Breast epithelium (tissue), 3 donors: ENCODE data around the gene ZNF423.

Experiments used
- POLR2A ChIP-seq: fragments of 450-650 bp; IDR thresholded peaks from one replicate; pipeline ENCODE4 v1.6.1; 2016; ENCODE audit warnings: antibody characterized with exemption, mild to moderate bottlenecking, moderate library complexity
- POLR2AphosphoS5 ChIP-seq, 3 donors: sonication (generic); formaldehyde crosslinking; IDR thresholded peaks; one replicate each; pipeline ENCODE4 v1.6.1; 2017; ENCODE audit warnings: antibody characterized with exemption in 3 of 3
- TF ChIP-seq, protein P1 (sequence below), 3 donors: fragments of 450-650 bp; IDR thresholded peaks; one replicate each; pipeline ENCODE4 v1.5.1; 2016 to 2017; ENCODE audit warnings: antibody characterized with exemption in 3 of 3, mild to moderate bottlenecking in 3 of 3, moderate library complexity in 3 of 3

DNA sequence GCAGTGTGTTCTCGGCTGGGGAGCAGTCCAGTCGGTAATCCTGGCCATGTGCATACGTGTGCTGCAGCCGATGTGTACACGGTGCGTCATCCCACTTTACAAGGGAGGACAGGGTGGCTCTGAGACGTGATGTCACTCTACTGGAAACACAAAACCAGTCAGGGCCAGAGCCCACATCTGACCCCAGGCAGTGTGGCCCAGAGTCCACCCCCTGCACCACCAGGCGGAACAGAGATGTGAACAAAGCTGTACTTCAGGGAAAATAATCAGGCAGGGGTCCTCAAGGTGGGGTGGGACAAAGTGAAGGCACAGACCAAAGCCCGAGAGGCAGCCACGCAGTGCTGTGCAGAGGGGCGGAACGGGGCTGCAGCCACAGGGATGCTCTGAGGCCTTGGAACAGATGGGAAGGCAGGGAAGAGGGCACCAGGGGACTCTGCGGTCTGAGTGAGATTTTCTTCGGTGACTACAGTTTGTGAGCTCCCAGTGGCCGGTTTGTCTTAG is 181.5 kb downstream of the ZNF423 start:
- TF ChIP-seq, protein P1, sequence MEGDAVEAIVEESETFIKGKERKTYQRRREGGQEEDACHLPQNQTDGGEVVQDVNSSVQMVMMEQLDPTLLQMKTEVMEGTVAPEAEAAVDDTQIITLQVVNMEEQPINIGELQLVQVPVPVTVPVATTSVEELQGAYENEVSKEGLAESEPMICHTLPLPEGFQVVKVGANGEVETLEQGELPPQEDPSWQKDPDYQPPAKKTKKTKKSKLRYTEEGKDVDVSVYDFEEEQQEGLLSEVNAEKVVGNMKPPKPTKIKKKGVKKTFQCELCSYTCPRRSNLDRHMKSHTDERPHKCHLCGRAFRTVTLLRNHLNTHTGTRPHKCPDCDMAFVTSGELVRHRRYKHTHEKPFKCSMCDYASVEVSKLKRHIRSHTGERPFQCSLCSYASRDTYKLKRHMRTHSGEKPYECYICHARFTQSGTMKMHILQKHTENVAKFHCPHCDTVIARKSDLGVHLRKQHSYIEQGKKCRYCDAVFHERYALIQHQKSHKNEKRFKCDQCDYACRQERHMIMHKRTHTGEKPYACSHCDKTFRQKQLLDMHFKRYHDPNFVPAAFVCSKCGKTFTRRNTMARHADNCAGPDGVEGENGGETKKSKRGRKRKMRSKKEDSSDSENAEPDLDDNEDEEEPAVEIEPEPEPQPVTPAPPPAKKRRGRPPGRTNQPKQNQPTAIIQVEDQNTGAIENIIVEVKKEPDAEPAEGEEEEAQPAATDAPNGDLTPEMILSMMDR (IDR thresholded peaks at IDR 0.05) = no peak
- TF ChIP-seq POLR2A = no peak
- TF ChIP-seq POLR2AphosphoS5 (IDR thresholded peaks at IDR 0.05) = no peak
